Embryonic facial prominence (tissue), 1 donor: ENCODE data around the gene GLRA3.
"Not testable (repeated sequence)": the region's sequence is repeated elsewhere in the genome, so short reads cannot be mapped to it uniquely, and the experiment has no call there.

Experiments used
- DNase-seq: peaks from one replicate; pipeline ENCODE4 v3.0.0-alpha.2; 2016; ENCODE audit errors: extremely low spot score

GLRA3 gene

GRCh38 chr4:174828845-174829701, at the start of gene GLRA3:
Gene GLRA3, minus strand, starts transcription at chr4:174829247. Its CDS starts 436 bp downstream, at chr4:174828811.
- DNase-seq, result peak; percentile 24

- no peak for DNase-seq
Measured at GRCh38 chr4:174874898-174875297, 45.9 kb upstream of the GLRA3 start.

GRCh38 chr4:174873931-174874330, 44.9 kb upstream of the GLRA3 start:
- no peak for DNase-seq

- not testable (repeated sequence) for DNase-seq
Measured at GRCh38 chr4:174873146-174873545, 44.1 kb upstream of the GLRA3 start.

GRCh38 chr4:174871407-174871806, 42.4 kb upstream of the GLRA3 start:
- no peak for DNase-seq

- DNase-seq, result no peak
Measured at GRCh38 chr4:174870311-174870710, 41.3 kb upstream of the GLRA3 start.

- no peak for DNase-seq
Measured at GRCh38 chr4:174869339-174869738, 40.3 kb upstream of the GLRA3 start.

- DNase-seq, result no peak
Measured at GRCh38 chr4:174867903-174868302, 38.9 kb upstream of the GLRA3 start.

- DNase-seq, result no peak
Measured at GRCh38 chr4:174865418-174865985, 36.5 kb upstream of the GLRA3 start.

- no peak for DNase-seq
Measured at GRCh38 chr4:174864031-174864430, 35.0 kb upstream of the GLRA3 start.

- DNase-seq, result no peak
Measured at GRCh38 chr4:174860588-174860987, 31.5 kb upstream of the GLRA3 start.

GRCh38 chr4:174859904-174860303, 30.9 kb upstream of the GLRA3 start:
- DNase-seq, result no peak

GRCh38 chr4:174856926-174857800, 28.1 kb upstream of the GLRA3 start:
- no peak for DNase-seq

GRCh38 chr4:174855050-174855449, 26.0 kb upstream of the GLRA3 start:
- DNase-seq, result no peak

GRCh38 chr4:174853629-174854028, 24.6 kb upstream of the GLRA3 start:
- DNase-seq, result no peak

GRCh38 chr4:174848596-174848995, 19.5 kb upstream of the GLRA3 start:
- no peak for DNase-seq

- no peak for DNase-seq
Measured at GRCh38 chr4:174847801-174848427, 18.9 kb upstream of the GLRA3 start.

- no peak for DNase-seq
Measured at GRCh38 chr4:174835536-174835935, 6.5 kb upstream of the GLRA3 start.

GRCh38 chr4:174834477-174834876, 5.4 kb upstream of the GLRA3 start:
- no peak for DNase-seq

- no peak for DNase-seq
Measured at GRCh38 chr4:174826660-174827059, 2.4 kb downstream of the GLRA3 start.

- no peak for DNase-seq
Measured at GRCh38 chr4:174815282-174815681, 13.8 kb downstream of the GLRA3 start.

- DNase-seq, result no peak
Measured at GRCh38 chr4:174813292-174813691, 15.8 kb downstream of the GLRA3 start.
